ELF-1 (cell line): ENCODE data around the gene MRNIP.

Source experiments
- DNase-seq: peaks from one replicate; pipeline ENCODE4 v3.0.0-alpha.2; 2016; ENCODE audit warnings: low read depth, low spot score

Gene MRNIP

GRCh38 chr5:179889885-179890284 is 31.3 kb upstream of the MRNIP start:
- DNase-seq: no peak

- no peak for DNase-seq
These were observed 29.2 kb upstream of the MRNIP start for GRCh38 chr5:179887802-179888201.

GRCh38 chr5:179887095-179887494 is 28.5 kb upstream of the MRNIP start:
- DNase-seq: no peak

GRCh38 chr5:179886190-179886911 is 27.7 kb upstream of the MRNIP start:
- no peak for DNase-seq

GRCh38 chr5:179885491-179886090 is 27.0 kb upstream of the MRNIP start:
- no peak for DNase-seq

GRCh38 chr5:179883163-179883562 is 24.5 kb upstream of the MRNIP start:
- no peak for DNase-seq

GRCh38 chr5:179882338-179882737 is 23.7 kb upstream of the MRNIP start:
- no peak for DNase-seq

- no peak for DNase-seq
These were observed 22.4 kb upstream of the MRNIP start for GRCh38 chr5:179880848-179881590.

- no peak for DNase-seq
These were observed 21.5 kb upstream of the MRNIP start for GRCh38 chr5:179880066-179880650.

- no peak for DNase-seq
These were observed 21.0 kb upstream of the MRNIP start for GRCh38 chr5:179879690-179880010.

- no peak for DNase-seq
These were observed 20.5 kb upstream of the MRNIP start for GRCh38 chr5:179879003-179879689.

- no peak for DNase-seq
These were observed 19.8 kb upstream of the MRNIP start for GRCh38 chr5:179878222-179879002.

GRCh38 chr5:179876610-179876952 is 18.0 kb upstream of the MRNIP start:
- no peak for DNase-seq

GRCh38 chr5:179875741-179876609 is 17.4 kb upstream of the MRNIP start:
- no peak for DNase-seq

- no peak for DNase-seq
These were observed 16.1 kb upstream of the MRNIP start for GRCh38 chr5:179874536-179875292.

GRCh38 chr5:179874136-179874535 is 15.5 kb upstream of the MRNIP start:
- DNase-seq: no peak

- DNase-seq: no peak
These were observed 15.0 kb upstream of the MRNIP start for GRCh38 chr5:179873588-179874110.

GRCh38 chr5:179872828-179873575 is 14.4 kb upstream of the MRNIP start:
- no peak for DNase-seq
